Measurements from ENCODE around the gene PDE6A.

PDE6A gene

DNA sequence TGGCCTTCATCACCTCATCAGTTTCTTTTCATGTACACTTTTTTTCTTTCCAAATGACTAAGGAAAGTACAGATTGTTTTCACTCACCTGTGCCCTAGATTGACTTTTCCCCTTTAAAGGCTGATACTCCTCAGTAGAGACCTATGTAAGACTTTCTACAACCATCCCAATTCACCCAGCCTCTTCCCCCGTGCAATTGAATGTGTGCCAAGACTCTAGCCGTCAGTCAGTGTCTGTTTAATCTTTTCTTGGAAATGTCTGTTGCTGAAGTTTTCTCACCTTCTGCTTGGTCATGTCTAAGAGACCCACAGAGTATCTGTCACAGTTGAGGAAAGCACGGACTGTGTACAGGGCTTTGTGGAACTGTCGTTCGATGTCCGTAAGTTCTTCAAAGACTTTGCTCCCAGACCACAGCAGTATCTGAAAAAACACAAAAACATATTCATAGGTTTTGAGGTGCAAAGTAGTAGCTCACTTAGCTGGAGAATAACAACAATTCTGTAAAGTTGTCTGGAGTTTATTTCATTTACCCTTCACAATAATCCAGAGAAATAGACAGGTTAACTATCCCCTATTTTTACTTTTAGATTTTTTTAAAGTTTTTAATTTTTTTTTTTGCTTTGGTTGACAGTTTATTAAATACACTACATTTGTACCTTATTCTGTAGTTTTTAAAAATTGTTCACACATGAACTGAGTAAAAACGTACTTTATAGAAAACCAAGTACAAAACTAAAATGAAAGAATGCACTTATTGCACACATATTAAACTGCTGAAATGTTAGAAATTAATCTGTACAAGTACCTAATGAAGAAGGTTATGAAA lies 13.6 kb downstream of the PDE6A start:
- FAIRE-seq: peak; percentile 72

DNA sequence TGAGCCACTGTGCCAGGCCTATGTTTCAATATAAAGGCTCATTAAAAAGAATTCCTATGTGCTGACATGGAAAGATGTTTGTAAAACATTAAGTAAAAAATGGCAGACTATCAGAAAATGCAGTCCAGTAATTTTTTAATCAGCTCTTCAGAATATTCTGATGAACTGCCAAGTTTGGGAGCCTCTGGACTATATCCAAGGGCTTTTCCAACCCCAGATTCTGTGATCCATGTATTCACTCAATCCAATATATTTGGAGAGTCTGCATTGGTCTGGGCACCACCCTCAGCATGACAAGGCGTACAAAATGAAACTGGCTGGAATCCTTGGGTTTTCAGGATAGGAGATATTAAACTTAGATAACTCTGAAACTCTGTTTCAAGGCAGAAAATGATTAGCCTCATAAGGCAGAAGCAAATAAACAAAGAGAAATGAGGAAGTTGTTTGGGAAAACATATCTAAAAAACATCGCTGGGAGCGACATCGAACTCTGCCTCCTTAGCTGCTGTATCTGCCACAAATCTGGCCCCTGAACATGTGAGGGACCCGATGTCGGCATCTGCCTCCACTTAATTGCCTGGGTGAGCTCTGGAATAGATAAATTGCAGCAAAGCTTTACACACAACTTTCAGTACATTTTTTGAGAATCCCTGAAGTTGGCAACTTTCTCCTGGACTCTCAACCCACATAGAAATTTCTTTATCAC lies 14.4 kb downstream of the PDE6A start:
- DNase-seq (ENCODE audit: low spot score) (no peak), FAIRE-seq (no peak)

More for the DNA sequence above, 13.6 kb downstream of the PDE6A start:
- no peak for DNase-seq (ENCODE audit: low spot score)

DNA sequence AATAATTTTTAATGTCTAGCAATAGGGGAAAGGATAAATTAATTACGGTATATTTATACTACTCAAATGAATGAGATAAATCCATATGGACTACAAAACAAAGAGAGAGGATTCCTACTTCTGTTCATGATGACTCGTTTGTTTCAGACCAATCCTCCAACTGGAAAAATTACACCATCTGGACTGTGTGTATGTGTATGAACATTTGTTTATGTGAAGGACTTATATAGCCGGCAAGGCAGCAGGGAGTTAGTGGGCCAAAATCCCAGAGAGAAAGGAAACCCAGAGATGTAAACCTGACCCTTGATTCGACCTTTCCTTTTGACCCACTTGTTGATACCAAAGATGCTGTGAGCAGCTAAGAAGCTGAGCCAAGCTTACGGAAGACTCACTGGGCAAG lies 20.1 kb downstream of the PDE6A start:
- DNase-seq (ENCODE audit: low spot score) (no peak), FAIRE-seq (no peak)

DNA sequence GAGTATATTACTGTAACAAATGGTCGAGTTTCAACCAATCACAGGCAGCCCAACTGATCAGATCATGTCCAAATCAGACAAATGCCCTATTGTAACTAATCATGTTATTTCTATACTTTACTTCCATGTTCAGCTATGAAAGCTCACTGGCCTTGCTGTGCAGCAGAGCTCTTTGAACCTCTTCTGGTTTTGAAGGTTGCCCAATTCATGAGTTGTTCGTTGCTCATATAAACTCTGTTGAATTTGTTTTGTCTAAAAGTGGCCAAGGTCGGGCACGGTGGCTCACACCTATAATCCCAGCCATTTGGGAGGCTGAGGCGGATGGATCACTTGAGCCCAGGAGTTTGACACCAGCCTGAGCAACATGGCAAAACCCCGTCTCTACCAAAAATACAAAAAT lies 21.6 kb downstream of the PDE6A start:
- no peak for FAIRE-seq

DNA sequence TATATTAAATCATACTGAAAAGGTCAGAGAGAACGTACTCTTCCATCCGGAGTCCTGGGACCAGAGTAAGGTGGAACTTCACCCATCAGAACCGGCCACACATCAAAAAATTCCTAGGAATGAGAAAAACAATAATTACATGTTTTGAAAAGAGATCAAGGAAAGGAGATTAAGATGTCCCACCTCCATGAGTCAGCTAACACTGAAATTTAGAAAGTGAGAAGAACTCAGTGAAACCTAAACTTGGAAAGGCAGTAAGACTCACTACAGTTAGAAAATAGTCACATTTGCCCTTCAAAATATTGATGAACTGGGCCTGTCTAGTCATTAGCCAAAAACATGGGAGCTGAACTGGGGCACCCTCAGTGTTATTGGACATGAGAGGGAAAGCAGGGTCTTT lies 23.0 kb downstream of the PDE6A start:
- FAIRE-seq (no peak), DNase-seq (ENCODE audit: low spot score) (no peak)

More for the DNA sequence above, 21.6 kb downstream of the PDE6A start:
- no peak for DNase-seq (ENCODE audit: low spot score)

DNA sequence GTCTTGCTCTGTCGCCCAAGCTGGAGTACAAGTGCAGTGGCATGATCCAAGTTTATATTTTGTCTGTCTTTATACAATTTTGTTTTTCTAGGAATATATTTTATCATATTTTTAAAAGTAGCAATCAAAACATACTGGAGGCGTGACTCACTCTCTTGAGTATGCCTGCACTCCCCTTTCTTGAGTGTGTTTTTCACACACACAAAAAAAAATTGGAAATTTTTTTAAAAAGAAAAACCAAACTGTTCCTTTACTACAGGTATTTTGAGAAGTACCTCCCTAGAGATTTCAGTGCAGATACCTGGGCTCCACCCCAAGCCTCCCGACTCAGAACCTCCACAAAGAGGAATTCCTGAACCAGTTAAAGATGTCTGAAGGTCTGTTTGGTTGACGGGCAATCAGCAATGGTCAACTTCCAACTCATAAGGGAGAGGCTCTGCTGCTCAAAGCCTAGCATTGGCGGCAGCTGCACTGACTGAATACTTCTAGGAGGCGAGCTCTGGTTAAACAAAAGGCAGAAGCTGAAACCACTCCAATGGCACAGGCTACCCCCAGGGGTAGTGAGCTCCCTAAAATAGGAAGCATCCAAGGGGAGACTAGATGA lies 27.4 kb downstream of the PDE6A start:
- FAIRE-seq (no peak), DNase-seq (ENCODE audit: low spot score) (no peak)

DNA sequence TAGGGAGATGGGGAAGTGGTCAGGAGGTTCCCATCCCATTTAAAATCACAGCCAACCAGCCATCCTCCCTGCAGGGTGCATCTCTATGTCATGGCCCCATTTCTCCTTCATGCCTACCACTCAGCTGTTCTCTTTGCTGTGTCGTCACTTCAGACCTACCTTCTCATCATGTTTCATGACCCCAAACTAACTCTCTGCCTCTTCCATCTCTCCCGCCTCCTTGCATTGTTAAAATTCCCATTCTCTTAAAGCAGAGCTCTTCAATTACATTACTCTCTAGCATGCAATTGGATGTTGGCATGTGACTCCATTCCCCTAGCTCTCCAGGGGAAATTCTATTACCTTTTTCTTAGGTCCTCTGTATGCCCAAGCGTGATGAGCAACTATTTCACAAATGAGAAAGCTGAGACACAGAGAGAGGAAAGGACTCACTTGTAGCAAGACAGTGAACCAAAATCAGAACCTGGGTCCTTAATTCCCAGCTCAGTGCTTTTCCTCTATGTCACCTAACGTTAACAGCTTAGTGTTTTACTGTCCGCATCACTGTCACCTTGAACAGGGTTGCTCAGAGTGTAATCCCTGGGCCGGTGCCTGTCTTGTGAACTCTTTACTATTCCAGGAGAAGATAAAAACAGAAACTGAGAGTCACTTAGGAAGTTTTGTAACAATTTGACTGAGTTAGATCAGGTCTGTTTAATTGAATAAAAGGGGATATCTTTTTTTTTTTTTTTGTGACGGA lies 28.1 kb downstream of the PDE6A start:
- no peak for DNase-seq (ENCODE audit: low spot score)
- FAIRE-seq: no peak

DNA sequence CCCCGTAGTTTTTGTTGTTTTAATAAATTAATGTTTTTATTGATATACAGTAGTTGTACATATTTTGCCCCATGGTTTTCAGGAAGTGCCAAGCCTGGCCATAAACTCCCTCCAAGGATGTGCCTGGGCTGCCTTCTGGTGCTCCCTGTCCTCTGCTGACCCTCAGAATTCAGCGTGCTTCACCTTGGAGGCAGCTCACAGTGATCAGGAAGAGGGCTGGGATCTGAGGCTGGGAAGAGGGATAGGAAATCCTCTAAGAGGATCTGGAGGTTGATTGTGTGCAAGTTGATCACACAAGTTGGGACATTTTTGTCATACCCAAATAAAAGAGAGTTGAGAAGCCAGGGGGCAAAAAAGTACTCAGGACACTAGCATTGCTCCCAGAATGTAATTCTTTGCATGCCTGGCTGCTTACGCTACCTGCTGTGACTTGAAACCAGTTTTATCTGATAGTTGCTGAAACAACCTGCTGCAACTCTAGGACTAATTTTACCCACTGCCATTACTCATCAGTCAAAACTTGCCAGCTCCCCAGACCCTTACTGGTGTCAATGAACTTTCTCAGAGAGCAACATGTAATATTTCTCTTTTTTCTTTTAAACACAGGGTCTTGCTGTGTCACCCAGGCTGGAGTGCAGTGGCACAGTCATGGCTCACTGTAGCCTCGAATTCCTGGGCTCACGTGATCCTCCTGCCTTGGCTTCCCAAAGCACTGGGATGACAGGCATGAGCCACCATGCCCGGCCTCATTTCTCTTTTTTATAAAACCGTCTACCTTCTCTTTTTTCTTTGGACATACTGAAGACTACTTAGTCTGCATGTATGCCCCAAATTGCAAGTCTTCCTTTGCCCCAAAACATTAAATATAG lies 29.0 kb downstream of the PDE6A start:
- peak; percentile 48 for DNase-seq (ENCODE audit: low spot score)

DNA sequence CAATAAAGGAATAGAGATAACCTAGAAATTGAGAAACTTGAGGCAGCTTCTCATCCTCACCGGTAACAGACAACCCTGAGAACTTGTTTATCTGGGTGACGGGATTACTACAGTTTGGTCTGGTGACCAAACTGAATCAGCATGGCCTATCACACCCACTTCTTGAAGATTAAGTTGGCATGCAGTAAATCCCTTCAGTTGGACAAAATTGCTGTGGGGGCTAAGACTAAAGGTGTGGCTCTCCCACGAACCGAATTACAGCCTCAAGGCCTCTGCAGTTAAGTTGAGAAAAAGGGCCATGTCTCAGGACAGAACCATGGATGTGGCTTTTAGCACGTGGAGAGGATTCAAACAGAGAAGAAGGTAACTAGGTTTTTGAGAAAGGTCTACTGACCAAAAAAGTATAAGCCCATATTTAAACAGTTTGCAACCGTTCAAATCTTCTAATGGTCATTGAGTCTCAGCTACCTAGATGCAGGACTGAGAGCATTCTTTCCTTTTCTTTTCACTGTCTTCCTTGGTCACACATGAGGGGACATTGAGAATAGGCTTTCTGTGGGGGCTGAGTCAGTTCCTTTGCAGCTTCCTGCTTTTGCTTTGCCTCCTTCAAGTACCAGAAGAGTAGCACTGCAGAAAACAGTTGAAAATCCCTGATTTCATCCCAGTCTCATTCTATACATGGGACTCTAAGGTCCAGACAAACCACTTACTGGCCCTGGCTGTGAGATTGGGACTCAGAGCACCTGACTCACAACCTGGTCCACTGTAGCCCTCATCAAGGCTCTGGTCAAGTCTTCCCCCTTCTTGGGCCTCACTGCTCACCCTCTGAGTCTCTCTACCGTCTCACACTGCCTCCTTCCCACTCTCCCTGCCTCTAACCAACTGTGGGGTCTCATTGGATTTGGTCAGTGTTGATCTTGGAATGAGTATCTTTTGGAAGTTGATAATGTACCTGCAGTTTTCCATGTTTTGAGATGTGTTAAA lies 30.9 kb downstream of the PDE6A start:
- FAIRE-seq (peak; percentile 91), DNase-seq (ENCODE audit: low spot score) (peak; percentile 80)

More for the DNA sequence above, 29.0 kb downstream of the PDE6A start:
- peak; percentile 67 for FAIRE-seq

DNA sequence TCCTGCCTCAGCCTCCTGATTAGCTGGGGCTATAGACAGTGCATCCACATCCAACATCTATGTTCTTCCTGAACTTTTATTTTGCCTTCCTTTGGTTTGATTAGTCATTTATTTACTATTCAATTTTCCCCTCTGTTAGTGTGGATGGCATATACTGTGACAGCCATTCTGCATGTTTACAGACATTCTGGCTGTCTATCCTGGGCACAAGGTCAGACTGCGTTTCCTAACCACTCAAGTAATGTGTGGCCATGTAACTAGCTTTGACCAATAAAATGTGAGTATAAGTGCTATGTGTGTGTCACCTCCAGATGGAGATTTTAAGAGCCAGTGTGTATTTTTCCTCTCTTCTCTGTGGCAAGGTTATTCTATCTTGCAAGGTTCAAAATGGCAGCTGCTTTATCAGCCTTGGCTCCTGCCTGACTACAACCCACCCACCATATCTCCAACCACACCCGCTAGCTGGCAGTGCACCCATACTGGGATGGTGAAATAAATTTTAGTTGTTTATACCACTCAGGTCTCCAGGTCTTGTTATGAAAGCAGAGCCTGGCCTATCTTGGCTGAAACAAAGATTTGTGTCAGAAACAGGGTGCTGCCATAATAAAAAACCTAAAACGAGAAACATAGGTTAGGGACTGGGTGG lies 32.2 kb downstream of the PDE6A start:
- DNase-seq (ENCODE audit: low spot score) (no peak), FAIRE-seq (no peak)

DNA sequence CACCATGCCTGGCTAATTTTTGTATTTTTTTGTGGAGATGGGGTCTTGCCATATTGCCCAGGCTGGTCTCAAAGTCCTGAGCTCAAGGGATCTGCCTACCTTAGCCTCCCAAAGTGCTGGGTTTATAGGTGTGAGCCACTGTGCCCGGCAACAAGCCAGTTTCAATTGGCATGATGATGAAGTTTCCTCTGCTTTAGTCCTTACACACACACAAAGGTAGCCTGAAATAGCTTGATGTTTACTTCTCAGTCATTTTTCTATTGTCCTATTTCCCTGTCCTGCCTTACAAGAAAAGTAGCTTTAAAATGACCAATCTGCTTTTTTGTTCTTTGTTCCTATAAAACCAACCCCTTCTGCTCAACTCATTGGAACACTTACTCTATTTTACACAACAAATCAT lies 33.6 kb downstream of the PDE6A start:
- FAIRE-seq: no peak
- no peak for DNase-seq (ENCODE audit: low spot score)

DNA sequence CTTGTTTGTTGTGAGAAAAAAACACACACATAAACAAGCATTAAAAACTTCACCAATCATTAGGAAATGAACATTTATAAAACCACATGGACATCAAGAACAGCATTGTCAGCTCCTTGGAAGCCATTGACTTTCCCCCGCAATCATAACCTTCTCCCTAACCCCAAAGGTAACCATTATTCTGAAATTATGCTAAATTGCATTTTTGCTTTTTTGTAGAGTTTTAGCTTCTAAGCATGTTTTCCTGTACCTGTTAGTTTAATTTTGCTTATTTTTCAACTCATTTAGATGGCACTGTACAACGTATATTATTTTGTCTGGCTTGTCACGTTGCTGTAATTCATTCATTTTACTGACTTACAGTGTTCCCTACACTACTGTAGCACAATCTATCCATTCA lies 36.8 kb downstream of the PDE6A start:
- DNase-seq (ENCODE audit: low spot score): no peak

DNA sequence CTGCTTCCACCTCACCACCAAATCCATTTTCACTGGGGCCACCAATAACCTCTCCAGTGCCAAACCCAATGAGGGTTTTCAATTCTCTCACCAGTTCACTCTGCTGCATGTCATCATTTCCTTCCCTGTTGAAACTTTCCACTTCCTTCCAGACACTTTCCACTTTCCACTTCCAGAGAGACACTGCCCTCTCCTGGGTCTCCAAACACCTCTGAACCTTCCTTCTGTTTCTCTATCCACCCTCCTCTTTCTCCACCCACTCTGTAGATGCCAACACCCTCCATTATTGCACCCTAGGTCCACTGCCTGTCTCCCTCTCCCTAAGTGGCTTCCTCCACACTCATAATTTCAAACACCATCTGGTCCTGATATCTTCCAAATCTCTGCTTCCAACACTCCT lies 39.6 kb downstream of the PDE6A start:
- FAIRE-seq (no peak), DNase-seq (ENCODE audit: low spot score) (no peak)

More for the DNA sequence above, 36.8 kb downstream of the PDE6A start:
- no peak for FAIRE-seq

DNA sequence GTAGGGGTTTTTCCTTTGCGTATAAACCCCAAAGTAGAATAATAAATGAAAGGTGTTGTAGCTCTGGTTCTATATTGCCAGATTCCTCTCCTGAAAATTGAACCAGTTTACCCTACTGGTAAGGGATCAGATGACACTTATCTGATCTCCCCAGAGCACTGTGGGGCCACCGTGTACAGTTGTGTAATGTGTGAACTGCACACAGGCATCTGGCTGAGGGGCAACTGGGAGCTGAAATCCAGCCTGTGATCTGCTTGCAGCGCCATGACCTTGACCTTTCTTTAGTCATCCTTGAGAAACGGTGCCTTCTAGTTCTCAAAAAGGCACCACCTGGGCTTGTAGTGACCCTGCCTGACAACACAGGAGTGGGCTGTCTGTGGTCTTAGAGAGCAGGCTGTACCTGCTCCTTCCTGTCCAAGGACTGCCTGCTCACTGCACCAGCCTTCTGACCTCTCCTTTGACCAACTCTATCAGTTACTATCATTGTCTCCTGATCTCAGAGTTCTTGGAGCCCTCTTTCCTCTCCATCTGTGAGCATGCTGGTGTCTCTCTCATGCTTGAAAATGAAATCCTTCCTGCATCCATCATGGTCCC lies 40.2 kb downstream of the PDE6A start:
- DNase-seq (ENCODE audit: low spot score) (no peak), FAIRE-seq (no peak)

DNA sequence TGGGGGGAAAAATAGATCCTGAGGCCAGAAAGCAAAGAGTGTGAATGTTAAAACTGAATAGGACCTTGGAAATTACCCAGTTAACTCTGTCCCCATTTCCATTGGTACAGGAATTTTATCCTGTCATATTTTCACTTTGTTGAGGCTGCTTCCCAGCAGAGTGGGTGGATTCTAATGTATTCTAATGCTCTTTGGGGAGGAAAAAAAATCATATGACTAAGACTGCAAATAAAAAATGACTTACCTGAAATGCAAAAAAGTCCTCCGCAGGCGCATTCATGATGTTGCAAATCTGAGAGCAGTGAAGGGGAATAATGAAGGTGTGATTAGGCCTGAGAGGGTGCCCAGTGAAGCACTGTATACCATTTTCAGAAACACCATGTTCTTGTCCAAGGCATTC lies 41.2 kb downstream of the PDE6A start:
- no peak for FAIRE-seq
- no peak for DNase-seq (ENCODE audit: low spot score)

DNA sequence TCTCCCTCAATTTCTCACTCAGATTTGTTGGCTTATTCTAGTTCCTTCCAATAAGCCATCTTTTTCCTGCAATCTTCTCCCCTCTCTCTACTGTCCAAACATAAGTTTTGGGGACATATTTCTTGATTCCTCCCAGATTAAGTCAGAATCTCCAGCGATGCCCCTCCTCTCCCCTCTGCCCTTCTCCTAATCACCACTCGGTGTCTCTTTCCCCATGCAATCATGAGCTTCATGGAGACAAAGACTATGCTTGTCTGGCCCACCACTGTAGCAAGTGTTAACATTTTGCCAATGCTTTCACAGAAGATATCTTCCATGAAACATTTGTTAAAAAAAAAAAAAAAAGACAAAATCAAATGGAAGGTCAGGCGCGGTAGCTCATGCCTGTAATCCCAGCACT lies 42.4 kb downstream of the PDE6A start:
- DNase-seq (ENCODE audit: low spot score): no peak
- no peak for FAIRE-seq

DNA sequence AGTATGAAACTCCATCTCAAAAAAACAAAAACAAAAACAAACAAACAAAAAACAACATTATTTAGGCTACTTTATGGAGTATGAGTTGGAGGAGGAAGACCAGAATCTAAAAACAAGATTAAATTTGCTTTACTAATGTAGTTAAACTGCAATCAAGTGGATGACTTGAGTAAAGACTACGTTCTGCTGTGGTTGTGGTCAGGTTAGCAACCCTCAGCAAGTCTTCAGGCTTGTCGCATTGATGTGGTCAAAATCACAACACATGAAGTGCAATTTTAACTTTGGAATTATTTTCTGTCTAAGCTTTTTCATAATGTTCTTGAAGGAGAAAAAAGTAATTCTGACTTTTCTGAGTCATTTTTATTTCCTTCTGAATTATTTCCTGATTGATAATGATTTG lies 43.1 kb downstream of the PDE6A start:
- FAIRE-seq: peak; percentile 64
- DNase-seq (ENCODE audit: low spot score): no peak

DNA sequence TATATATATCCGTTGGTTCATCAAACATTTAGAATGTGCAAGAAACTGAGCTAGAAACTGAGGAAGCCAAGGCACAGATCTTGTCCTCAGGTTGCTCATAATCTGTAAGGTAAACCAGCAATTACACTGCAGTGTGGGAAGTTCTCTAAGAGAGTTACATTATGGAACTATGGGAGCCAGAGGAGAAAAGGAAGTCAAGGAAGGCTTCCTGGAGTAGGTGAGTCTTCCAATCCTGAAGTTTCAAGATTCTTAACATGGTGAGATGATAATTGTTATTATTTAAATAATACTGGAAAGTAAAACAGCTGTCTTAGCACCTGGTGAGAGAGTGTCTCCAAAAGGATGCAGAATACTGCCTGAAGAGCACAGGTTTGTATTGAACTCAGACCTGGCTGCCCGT lies 44.2 kb downstream of the PDE6A start:
- no peak for FAIRE-seq
- DNase-seq (ENCODE audit: low spot score): no peak

DNA sequence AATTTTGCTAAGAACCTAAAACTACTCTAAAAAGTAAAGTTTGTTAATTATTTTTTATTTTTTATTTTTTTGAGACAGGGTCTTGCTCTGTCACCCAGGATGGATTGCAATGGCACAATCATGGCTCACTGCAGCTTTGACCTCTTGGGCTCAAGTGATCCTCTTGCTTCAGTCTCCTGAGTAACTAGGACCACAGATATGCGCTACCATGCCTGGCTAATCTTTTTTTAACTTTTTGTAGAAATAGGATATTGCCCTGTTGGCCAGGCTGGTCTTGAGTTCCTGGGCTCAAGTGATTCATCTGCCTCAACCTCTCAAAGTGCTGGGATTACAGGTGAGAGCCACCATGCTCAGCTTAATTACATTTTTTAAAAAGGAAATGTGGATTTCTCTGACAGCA lies 45.8 kb downstream of the PDE6A start:
- FAIRE-seq (no peak), DNase-seq (ENCODE audit: low spot score) (no peak)
